HEK293 (cell line): Measurements from ENCODE around the gene OR13F1.

ENCODE experiments used
- CTCF ChIP-seq: fragments of 450-650 bp; formaldehyde crosslinking; IDR thresholded peaks from 2 replicates; pipeline ENCODE4 v1.5.1; 2016; ENCODE audit warnings: missing biosample characterization, missing genetic modification characterization
- GLI4 ChIP-seq: fragments of 450-650 bp; formaldehyde crosslinking; IDR thresholded peaks from 2 replicates; pipeline ENCODE4 v1.5.1; 2016; ENCODE audit warnings: missing biosample characterization, missing genetic modification characterization
- SP2 ChIP-seq: fragments of 450-650 bp; formaldehyde crosslinking; IDR thresholded peaks from 2 replicates; pipeline ENCODE4 v1.5.1; 2016; ENCODE audit warnings: missing biosample characterization, missing genetic modification characterization
- TRIM28 ChIP-seq: IDR thresholded peaks from 2 replicates; pipeline ENCODE4 v1.6.1; 2011; ENCODE audit warnings: low read length, control low read depth, borderline replicate concordance
- ZBTB17 ChIP-seq: fragments of 450-650 bp; formaldehyde crosslinking; IDR thresholded peaks from 2 replicates; pipeline ENCODE4 v1.5.1; 2016; ENCODE audit warnings: missing biosample characterization, missing genetic modification characterization
- ZBTB49 ChIP-seq: fragments of 450-650 bp; formaldehyde crosslinking; IDR thresholded peaks from 2 replicates; pipeline ENCODE4 v1.5.1; 2016; ENCODE audit warnings: missing biosample characterization, missing genetic modification characterization, low read depth
- ZNF175 ChIP-seq: fragments of 450-650 bp; formaldehyde crosslinking; IDR thresholded peaks from 2 replicates; pipeline ENCODE4 v1.5.1; 2016; ENCODE audit warnings: missing biosample characterization, missing genetic modification characterization
- ZNF280D ChIP-seq: fragments of 450-650 bp; formaldehyde crosslinking; IDR thresholded peaks from 2 replicates; pipeline ENCODE4 v1.5.1; 2016; ENCODE audit warnings: missing biosample characterization, missing genetic modification characterization
- ZNF416 ChIP-seq: fragments of 450-650 bp; formaldehyde crosslinking; IDR thresholded peaks from 2 replicates; pipeline ENCODE4 v1.5.1; 2016; ENCODE audit warnings: missing biosample characterization, missing genetic modification characterization
- ZNF701 ChIP-seq: fragments of 450-650 bp; formaldehyde crosslinking; IDR thresholded peaks from 2 replicates; pipeline ENCODE4 v1.5.1; 2016; ENCODE audit warnings: missing biosample characterization, missing genetic modification characterization
- ZNF785 ChIP-seq: fragments of 450-650 bp; formaldehyde crosslinking; IDR thresholded peaks from 2 replicates; pipeline ENCODE4 v1.5.1; 2016; ENCODE audit warnings: missing biosample characterization, missing genetic modification characterization

- TF ChIP-seq ZNF701 (no peak), ZNF280D (no peak), GLI4 (tag by site-specific recombination) (no peak), CTCF (tag by site-specific recombination) (no peak), ZNF416 (tag by site-specific recombination) (no peak), ZNF175 (tag by site-specific recombination) (no peak), TRIM28 (no peak), SP2 (tag by site-specific recombination) (no peak), ZBTB49 (tag by site-specific recombination) (no peak), ZNF785 (tag by site-specific recombination) (no peak), ZBTB17 (no peak)
Observed at GRCh38 chr9:104544644-104545043, 40.6 kb downstream of the OR13F1 start.
